UCSD-AML1 (cell line): ENCODE data around the gene PEX12.
A peak's percentile ranks its signal among the peaks of the same experiment; 100 is the strongest.
"Not testable (repeated sequence)": the region's sequence is repeated elsewhere in the genome, so short reads cannot be mapped to it uniquely, and the experiment has no call there.

ENCODE experiments used
- DNase-seq: peaks from one replicate; lab custom pipeline; 2025; ENCODE audit not compliant: unreplicated experiment; lab: John Stamatoyannopoulos, UW

The PEX12 gene

DNA sequence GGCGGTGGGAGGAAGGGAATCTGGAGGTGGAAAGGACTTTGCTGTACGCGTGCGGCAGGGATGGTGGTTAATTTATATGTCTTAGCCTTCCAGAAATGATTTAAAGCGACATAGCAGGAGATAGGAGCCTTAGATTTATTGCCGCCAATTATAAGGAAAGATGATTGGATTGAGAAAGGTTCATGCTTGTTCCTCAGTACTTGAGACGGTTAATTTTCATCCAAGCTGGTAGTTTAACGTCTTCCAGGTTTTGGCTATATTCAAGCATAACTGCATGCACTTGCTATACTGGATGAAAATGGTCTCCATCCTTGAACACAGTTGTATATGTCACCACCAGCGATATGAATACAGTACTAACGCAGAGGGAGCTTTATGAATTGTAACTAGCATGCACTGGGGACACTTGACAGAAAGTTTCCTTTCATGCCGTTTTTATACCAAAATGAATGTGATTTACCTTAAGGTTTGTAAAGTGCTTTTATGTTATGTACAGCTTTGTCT lies 610 bp upstream of the PEX12 start:
- no peak for DNase-seq

DNA sequence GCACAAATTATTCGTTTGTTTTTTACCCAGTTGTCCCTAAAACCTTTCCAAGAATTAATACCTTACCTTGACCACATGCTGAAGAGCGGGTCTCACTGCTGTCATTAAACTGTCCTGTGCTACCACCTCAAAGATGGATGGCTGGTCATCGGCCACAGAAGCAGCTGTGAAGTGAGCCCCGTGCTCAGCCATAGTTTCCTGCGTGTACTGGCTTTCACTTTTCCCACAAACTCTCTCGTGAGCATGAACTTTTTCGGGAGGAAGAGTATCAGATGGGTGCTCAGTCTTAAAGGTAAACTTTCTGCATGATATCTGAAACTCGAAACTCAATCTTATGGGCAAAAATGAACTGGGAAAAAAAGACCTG lies 558 bp downstream of the PEX12 start:
- DNase-seq, result no peak

DNA sequence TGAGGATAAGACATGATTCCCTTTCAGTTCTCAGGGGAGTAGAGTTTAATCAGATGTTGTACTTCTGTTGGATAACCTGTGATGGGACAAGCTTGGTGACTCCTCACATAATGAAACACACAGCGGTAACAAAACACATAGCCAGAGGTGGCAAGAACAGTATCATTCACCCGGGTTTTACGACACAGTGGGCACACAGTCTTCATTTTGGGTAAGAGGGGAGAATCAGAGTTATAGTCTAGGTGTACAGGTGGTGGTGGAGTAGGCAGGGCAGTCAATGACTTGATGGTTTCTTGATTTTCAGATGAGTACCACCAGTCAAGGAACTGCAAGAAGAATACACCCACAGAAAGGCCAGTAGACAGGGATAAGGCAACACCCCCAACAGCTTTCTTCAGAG lies 2.6 kb downstream of the PEX12 start:
- no peak for DNase-seq

DNA sequence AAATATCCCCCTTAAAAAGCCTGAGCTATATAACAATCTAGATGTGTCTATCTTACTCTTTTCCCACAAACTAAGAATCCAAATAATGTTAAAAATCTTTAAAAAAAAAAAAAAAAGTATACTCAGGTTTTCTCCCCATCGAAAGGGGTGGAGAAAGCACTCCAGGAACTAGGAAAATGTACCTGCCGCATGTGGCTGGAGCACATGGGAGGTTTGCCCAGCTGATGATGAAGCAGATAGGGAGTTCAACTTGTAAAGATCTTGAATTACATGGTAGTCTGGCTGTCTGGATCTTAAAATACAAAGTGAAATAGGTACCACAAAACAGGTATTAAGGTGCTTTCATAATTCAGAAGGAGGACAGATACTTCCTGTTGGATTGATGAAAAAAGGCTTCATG lies 9.0 kb downstream of the PEX12 start:
- no peak for DNase-seq

- DNase-seq, result no peak
Observed at GRCh38 chr17:35568561-35568960, 9.8 kb downstream of the PEX12 start.

- DNase-seq, result no peak
Observed at GRCh38 chr17:35566968-35567367, 11.4 kb downstream of the PEX12 start.

DNA sequence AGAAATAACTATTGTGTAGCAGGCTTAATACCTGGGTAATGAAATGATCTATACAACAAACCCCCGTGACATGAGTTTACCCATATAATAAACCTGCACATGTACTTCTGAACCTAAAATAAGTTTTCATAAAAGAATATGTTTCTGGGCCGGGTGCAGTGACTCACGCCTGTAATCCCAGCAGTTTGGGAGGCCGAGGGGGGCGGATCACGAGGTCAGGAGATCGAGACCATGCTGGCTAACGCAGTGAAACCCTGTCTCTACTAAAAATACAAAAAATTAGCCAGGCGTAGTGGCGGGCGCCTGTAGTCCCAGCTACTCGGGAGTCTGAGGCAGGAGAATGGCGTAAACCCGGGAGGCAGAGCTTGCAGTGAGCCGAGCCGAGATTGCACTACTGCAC lies 15.2 kb downstream of the PEX12 start:
- not testable (repeated sequence) for DNase-seq

GRCh38 chr17:35560703-35561102 lies 17.7 kb downstream of the PEX12 start, which contains the start of gene SLFN14:
Gene SLFN14, minus strand, starts transcription at chr17:35560819. Its CDS starts 2,757 bp downstream, at chr17:35558062.
- peak; percentile 75 for DNase-seq

DNA sequence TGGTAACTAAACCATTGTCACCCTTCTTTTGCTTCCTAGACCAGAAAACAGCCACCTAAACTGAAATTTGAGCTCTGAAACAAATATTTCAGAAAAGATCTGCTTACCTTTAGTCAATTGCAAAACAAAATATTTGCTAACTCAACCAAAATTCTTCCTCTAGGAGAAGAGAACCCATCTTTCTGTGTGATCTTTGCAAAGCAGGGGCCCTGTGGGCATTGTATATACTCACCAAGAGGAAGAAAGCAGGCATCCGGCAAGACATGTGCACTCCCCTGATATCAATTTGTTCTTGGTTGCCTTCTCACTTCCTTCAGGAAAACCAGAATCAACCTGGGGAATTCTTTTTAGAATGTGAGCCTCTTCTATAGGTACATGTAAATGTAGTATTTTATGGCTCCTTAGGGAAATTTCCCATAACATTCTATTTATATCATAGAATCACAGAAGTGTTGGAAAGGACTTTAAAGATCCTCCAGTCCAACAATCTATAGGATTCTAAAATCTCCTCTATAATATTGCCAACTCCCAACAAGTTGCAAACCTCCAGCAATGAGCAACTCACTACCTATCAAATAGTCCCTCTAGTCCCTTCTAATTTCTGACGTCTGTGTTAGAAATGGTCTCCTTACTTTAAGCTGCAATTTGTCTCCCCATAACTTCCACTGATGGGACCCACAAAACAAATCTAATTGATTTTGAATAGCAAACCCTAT lies 18.7 kb downstream of the PEX12 start:
- peak; percentile 46 for DNase-seq

GRCh38 chr17:35557353-35557752 lies 21.0 kb downstream of the PEX12 start:
- no peak for DNase-seq

DNA sequence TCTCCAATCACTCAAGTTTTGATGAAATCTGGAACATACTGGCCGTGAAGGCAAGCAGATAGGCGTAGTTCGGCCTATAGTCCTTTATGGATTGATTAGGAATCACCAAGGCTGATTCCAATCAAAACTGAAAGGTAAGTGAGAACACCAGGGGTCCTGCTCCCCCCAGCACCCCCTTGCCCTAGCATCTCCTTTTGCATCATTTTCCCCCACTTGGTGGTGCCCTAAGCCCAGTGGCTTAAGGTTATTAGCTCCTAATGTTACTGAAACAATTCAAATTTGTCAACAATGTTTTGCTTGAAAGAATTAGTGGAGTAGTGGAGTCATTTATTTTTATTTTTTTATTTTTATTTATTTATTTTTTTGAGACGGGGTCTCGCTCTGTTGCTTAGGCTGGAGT lies 22.7 kb downstream of the PEX12 start:
- peak; percentile 21 for DNase-seq

DNA sequence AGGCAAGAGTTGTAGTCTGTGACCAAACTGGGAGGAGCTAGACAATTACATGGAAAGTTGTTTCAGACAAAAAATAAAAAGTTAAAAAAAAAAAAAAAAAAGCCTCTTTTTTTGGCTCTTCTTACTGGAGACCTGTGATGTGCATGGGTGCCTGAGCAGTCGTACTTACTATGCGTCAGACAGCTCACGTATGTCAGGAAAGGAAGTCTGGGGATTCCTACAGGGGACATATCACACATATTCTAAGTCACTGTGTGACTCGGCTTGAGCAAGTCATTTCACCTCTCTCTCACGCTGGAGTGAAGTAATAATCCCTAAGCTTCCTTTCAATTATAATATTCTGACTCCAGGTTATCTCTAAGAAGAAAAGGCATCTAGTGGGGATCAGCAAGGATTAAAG lies 23.7 kb downstream of the PEX12 start:
- no peak for DNase-seq

DNA sequence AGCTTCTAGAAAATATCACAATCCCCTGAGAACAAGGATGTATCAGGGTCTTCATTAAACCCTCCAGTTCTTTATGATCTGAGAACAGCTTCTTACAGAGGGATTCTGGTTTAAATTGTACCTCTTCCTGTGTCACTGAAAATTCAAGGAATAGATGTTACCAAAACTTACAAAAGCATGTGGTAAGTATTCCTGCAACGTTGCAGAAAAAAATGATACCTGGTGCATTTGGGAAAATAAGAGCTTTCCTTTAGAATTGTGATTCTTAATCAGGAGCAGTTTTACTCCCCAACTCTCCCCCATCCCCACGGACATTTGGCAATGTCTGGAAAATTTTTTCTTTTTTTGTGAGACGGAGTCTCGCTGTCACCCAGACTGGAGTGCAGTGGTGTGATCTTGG lies 25.1 kb downstream of the PEX12 start:
- no peak for DNase-seq

- no peak for DNase-seq
Observed at GRCh38 chr17:35548978-35549377, 29.4 kb downstream of the PEX12 start.

DNA sequence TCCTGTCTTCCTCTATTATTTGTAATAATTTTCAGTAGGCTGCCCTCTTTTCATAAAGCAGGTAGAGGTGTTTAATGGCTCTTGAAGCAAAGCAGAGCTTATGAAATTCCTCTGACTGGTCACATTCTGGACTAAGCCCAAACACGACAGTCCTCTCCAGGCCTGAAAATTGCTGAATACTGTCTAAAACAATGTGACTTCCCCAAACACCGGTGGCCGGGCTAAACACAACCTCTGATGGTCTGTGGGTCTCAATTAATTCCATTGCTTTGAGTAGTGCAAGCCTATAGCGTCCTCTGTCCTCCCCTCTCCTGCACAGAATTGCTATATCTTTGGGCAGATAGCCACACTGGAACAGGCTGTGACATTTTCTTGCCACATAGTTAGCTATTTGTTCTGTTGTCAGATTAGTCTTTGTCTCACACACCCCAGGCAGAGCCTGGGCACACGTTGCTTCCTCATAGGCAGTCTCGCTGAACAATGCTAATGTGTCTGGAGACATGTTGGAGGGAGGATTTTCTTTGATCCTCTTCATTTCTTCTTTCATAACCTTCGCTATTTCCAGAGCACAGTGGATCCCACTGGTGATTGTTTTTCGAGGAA lies 30.1 kb downstream of the PEX12 start:
- no peak for DNase-seq

DNA sequence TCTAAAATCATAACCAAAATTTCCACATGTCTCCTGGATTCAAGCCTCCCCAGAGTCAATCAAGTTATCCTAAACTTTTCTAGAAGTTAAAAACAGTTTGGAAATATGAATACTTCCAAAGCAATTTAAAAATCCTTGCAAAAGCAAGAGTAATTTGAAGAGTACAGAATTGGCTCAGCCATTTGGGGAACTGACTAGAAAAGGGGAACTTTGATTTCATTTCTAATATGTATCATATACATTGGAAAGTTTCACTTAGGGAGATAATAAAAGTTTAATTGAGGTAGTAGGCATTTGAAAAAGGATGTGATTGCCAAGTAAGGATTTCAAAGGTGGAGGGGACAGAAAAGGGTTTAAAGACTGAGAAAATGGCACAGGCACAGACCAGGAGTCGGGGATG lies 31.9 kb downstream of the PEX12 start:
- DNase-seq, result no peak

DNA sequence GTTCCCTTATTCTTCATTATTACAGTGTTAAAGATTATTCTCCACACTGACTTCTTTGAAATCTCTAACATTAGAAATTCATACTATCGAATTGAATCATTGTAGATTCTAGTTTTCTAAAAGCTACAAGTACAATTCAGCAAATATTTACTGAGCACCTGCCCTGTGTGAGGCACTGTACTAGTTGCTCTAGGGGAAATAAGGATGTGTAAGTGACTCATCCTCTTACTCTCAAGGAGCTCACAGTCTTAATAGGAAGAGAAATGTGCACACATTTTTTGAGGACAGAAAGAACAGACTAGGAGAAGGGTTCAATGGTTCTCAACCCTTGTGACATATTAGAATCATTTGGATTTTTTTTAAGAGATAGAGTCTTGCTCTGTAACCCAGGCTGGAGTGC lies 33.2 kb downstream of the PEX12 start:
- DNase-seq, result no peak

- no peak for DNase-seq
Observed at GRCh38 chr17:35543856-35544255, 34.5 kb downstream of the PEX12 start.

- DNase-seq, result no peak
Observed at GRCh38 chr17:35542990-35543389, 35.4 kb downstream of the PEX12 start.

GRCh38 chr17:35541434-35541833 lies 36.9 kb downstream of the PEX12 start:
- no peak for DNase-seq

- DNase-seq, result peak; percentile 44
Observed at GRCh38 chr17:35540589-35541404, 37.6 kb downstream of the PEX12 start.

GRCh38 chr17:35539659-35540026 lies 38.7 kb downstream of the PEX12 start:
- DNase-seq, result no peak
